ENCODE data around the gene TNFRSF18. TPM values are rescaled to one million over a fixed set of nuclear protein-coding genes. Genes with fewer than 3 reads are reported as not detected.

The TNFRSF18 gene
- total RNA-seq, 1 experiment from 2014 or later = 6.9 TPM

DNA sequence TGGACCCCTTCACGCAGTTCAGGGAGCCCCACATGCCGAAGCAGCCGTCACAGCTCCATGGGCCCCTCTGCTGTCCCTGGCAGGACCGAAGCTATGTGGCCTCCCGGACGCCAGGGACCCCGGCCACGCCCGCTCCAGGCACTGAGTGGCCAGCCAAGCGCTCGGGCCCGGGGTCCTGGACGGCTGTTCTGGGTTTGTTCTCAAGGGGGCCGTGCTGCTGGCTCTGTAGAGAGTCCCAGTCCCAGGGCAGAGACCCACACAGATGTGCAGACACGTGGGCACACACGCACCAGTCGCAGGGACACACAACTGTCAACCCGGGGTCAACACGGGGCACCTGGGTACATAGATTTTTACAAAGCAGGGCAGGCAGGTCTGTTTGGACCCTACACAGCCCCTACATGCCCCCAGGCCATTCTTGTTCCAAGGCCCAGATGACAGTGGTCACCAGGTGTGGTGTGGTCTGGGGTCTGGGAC is 32.3 kb upstream of the TNFRSF18 start:
- H3K27ac ChIP-seq = peak overlapping the region; percentile 75
- TF ChIP-seq, protein P1, sequence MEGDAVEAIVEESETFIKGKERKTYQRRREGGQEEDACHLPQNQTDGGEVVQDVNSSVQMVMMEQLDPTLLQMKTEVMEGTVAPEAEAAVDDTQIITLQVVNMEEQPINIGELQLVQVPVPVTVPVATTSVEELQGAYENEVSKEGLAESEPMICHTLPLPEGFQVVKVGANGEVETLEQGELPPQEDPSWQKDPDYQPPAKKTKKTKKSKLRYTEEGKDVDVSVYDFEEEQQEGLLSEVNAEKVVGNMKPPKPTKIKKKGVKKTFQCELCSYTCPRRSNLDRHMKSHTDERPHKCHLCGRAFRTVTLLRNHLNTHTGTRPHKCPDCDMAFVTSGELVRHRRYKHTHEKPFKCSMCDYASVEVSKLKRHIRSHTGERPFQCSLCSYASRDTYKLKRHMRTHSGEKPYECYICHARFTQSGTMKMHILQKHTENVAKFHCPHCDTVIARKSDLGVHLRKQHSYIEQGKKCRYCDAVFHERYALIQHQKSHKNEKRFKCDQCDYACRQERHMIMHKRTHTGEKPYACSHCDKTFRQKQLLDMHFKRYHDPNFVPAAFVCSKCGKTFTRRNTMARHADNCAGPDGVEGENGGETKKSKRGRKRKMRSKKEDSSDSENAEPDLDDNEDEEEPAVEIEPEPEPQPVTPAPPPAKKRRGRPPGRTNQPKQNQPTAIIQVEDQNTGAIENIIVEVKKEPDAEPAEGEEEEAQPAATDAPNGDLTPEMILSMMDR (conservative IDR thresholded peaks at IDR 0.05) = no peak
- no peak for TF ChIP-seq EZH2 (IDR thresholded peaks at IDR 0.05; ENCODE audit: low read depth)
- CTCF ChIA-PET = no interaction called here

GRCh38 chr1:1237874-1238701 is 31.7 kb upstream of the TNFRSF18 start:
- Histone ChIP-seq H3K9me2 (ENCODE audit: insufficient read depth) (no peaks in the 10 kb centered on the region), H4K20me1 (ENCODE audit: insufficient read depth) (0 out of 2 replicates have a peak, but pooled peaks cover 4% of the 10 kb centered on the region), H3K4me1 (replicated peaks; ENCODE audit: insufficient read depth) (peaks cover 53% of the 10 kb centered on the region), H3K79me2 (ENCODE audit: low read depth) (peaks cover 31% of the 10 kb centered on the region), H3K9me3 (ENCODE audit: insufficient read depth, low read depth) (no peaks in the 10 kb centered on the region), H3F3A (ENCODE audit: insufficient read depth, low read depth) (peaks cover 45% of the 10 kb centered on the region; the same call in 1 of the 2 replicates), H2AFZ (no peak overlapping the region), H3K27me3 (ENCODE audit: insufficient read depth, low read depth) (no peaks in the 10 kb centered on the region), H3K4me3 (peak overlapping the region; percentile 43), H3K36me3 (ENCODE audit: low read depth) (no peaks in the 10 kb centered on the region), H3K4me2 (peak overlapping the region; percentile 93), H3K27ac (peak overlapping the region; percentile 75)
- BruUV-seq (replicated peaks) = no TSS peak
- POLR2A ChIA-PET (ENCODE audit: unreplicated experiment) = interaction anchor here (0.6 to 0.8 kb wide), 3 partner anchors 15 to 164 kb away, joined by 3 to 4 read pairs (median 4); partner anchors contain the start of gene RNF223
- CTCF ChIA-PET = interaction anchor here (0.9 kb wide), 1 partner anchor 115 kb away, joined by 3 read pairs; no protein-coding TSS in a partner anchor
- intact Hi-C loops (cut with micrococcal nuclease; ENCODE audit: unreplicated experiment) = loop anchor here (10.0 kb wide), 1 partner anchor 253 kb away; the partner anchor contains the start of gene PERM1
- TF ChIP-seq, protein P1 (conservative IDR thresholded peaks at IDR 0.05) = no peak
- TF ChIP-seq EZH2 (IDR thresholded peaks at IDR 0.05; ENCODE audit: low read depth) = no peak
- peak; percentile 68 to 77 for DNase-seq

More for the DNA sequence above, 32.3 kb upstream of the TNFRSF18 start:
- 0 out of 2 replicates have a peak, but pooled peaks cover under 1% of the 10 kb centered on the region for H4K20me1 ChIP-seq (ENCODE audit: insufficient read depth)
- no peak overlapping the region for H2AFZ ChIP-seq
- no peaks in the 10 kb centered on the region for H3K9me2 ChIP-seq (ENCODE audit: insufficient read depth)
- H3K36me3 ChIP-seq (ENCODE audit: low read depth) = no peaks in the 10 kb centered on the region
- H3K4me3 ChIP-seq = peak overlapping the region; percentile 43; the same call in 1 of the 2 replicates
- H3K4me1 ChIP-seq (replicated peaks; ENCODE audit: insufficient read depth) = peaks cover 46% of the 10 kb centered on the region
- intact Hi-C loops (cut with micrococcal nuclease; ENCODE audit: unreplicated experiment) = loop anchor here (10.0 kb wide), 1 partner anchor 254 kb away; the partner anchor contains the start of gene PERM1
- H3K27me3 ChIP-seq (ENCODE audit: insufficient read depth, low read depth) = no peaks in the 10 kb centered on the region
- no peaks in the 10 kb centered on the region for H3K9me3 ChIP-seq (ENCODE audit: insufficient read depth, low read depth)
- BruUV-seq (replicated peaks) = no TSS peak
- DNase-seq = no peak
- H3K4me2 ChIP-seq = peak overlapping the region; percentile 93
- H3F3A ChIP-seq (ENCODE audit: insufficient read depth, low read depth) = peaks cover 41% of the 10 kb centered on the region; the same call in 1 of the 2 replicates
- POLR2A ChIA-PET (ENCODE audit: unreplicated experiment) = interaction anchor here (0.6 kb wide), 1 partner anchor 14 kb away, joined by 4 read pairs; no protein-coding TSS in a partner anchor
- peaks cover 24% of the 10 kb centered on the region for H3K79me2 ChIP-seq (ENCODE audit: low read depth)

Data from PC-9 (cell line).